Endothelial cell (in vitro differentiated cells): ENCODE measurements around the gene FASN. TPM values are rescaled to one million over a fixed set of nuclear protein-coding genes. Genes with fewer than 3 reads are reported as not detected.
A peak's percentile ranks its signal among the peaks of the same experiment; 100 is the strongest.

Experiments
- DNase-seq: peaks from one replicate; pipeline ENCODE4 v3.0.0; 2021; ENCODE audit warnings: low spot score
- H3K27ac Mint-ChIP-seq: one replicate; pipeline ENCODE4 v1.8.0; 2021; ENCODE audit warnings: mixed read lengths, inconsistent platforms; ENCODE audit not compliant: unreplicated experiment
- H3K27me3 Mint-ChIP-seq: one replicate; pipeline ENCODE4 v1.8.0; 2021; ENCODE audit warnings: mild to moderate bottlenecking, moderate library complexity, mixed read lengths, inconsistent platforms; ENCODE audit not compliant: unreplicated experiment
- H3K36me3 Mint-ChIP-seq: one replicate; pipeline ENCODE4 v1.8.0; 2021; ENCODE audit warnings: mild to moderate bottlenecking, low read depth, mixed read lengths, inconsistent platforms; ENCODE audit not compliant: unreplicated experiment
- H3K4me1 Mint-ChIP-seq: one replicate; pipeline ENCODE4 v1.8.0; 2021; ENCODE audit warnings: mild to moderate bottlenecking, mixed read lengths, inconsistent platforms; ENCODE audit not compliant: unreplicated experiment
- H3K4me3 Mint-ChIP-seq: one replicate; pipeline ENCODE4 v1.8.0; 2021; ENCODE audit warnings: mild to moderate bottlenecking, mixed read lengths, inconsistent platforms; ENCODE audit not compliant: unreplicated experiment
- H3K9me3 Mint-ChIP-seq: one replicate; pipeline ENCODE4 v1.8.0; 2021; ENCODE audit warnings: mixed read lengths, inconsistent platforms; ENCODE audit not compliant: unreplicated experiment
- total RNA-seq: library from RNA; stranded (reverse); fragmentation: NEBNext Ultra II Directional; extraction: Animal tissue kit (Norgen Biotek cat#: 25700); gene quantifications from one replicate; pipeline ENCODE4 v1.2.1, GENCODE V29; 2021; ENCODE audit not compliant: unreplicated experiment
- TF ChIP-seq, protein P1 (sequence below): fragments of 200-600 bp; sonication (generic); IDR thresholded peaks from one replicate; pipeline ENCODE4 v1.5.0; 2021; ENCODE audit warnings: antibody characterized with exemption; ENCODE audit not compliant: unreplicated experiment

Gene FASN
- total RNA-seq, 1 donor from 2014 or later: 400 TPM

DNA sequence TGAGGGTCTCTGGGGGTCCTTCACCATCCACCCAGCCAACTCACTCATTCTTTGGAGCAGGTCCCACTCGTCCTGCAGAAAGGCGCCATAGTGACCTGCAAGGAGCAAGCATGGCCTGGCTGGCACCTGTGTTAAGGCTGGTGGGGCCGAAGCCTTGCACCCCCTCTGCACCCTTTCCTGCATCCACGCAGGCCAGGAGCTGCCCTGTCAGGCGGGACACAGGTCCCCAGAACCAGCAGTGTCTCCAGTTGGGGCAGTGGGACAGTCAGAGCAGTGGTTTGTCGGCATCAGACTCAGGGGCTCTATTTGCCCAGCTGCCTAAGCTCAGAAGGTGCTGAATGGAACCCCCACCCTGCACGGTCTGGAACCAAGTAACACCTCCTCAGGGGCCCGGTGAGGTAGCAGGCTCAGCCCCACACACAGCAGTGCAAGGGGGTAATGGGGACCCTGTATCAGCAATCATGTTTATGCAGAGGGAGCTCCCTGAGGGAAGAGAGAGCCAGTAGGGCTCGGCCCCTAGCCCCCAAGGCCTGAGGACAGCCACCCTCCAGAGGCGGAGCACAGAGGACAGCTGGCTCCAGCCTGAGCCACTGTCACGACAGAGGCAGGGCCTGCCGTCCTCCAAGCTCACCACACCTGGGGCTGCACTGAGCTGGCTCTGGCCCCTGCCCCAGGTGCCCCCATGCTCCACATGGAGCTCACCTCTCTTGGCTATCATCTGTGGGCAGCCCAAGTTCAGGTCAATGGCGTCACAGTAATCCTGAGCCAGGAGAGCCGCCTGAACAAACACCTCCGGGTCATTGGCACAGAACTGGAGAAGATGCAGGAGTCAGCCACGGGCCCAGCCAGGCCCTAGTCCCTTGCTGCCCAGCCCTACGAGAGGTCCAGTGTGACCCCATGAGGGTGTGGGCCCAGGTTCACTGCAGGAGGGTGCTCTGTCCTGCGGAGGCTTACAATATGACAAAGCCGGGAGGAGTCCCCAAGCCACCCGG, 34.3 kb downstream of the FASN start:
- no peaks in the 10 kb centered on the region for H3K9me3 Mint-ChIP-seq
- H3K4me3 Mint-ChIP-seq: peak overlapping the region; percentile 71
- peaks cover 11% of the 10 kb centered on the region for H3K27me3 Mint-ChIP-seq
- H3K27ac Mint-ChIP-seq: no peak overlapping the region
- no peaks in the 10 kb centered on the region for H3K36me3 Mint-ChIP-seq
- DNase-seq: no peak
- TF ChIP-seq, protein P1, sequence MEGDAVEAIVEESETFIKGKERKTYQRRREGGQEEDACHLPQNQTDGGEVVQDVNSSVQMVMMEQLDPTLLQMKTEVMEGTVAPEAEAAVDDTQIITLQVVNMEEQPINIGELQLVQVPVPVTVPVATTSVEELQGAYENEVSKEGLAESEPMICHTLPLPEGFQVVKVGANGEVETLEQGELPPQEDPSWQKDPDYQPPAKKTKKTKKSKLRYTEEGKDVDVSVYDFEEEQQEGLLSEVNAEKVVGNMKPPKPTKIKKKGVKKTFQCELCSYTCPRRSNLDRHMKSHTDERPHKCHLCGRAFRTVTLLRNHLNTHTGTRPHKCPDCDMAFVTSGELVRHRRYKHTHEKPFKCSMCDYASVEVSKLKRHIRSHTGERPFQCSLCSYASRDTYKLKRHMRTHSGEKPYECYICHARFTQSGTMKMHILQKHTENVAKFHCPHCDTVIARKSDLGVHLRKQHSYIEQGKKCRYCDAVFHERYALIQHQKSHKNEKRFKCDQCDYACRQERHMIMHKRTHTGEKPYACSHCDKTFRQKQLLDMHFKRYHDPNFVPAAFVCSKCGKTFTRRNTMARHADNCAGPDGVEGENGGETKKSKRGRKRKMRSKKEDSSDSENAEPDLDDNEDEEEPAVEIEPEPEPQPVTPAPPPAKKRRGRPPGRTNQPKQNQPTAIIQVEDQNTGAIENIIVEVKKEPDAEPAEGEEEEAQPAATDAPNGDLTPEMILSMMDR: no peak
- peaks cover 3% of the 10 kb centered on the region for H3K4me1 Mint-ChIP-seq

DNA sequence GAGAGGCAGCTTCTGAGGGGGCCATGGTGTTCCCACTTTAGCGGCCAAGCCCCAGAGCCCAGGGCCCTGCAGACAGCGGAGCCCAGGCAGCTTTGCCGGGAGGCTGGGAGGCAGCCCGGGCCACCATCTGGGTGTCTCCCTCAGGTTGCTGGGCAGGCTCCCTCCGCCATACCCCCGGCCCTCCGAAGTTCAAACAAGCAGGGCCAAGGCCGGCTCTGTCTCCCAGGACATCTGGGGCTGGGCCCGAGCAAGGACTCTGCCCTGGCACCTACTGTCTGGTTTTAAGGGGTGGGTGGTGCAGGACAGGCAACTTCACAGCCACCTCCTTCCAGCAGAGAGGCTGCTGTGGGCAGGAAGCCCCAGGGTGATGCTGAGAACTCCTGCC, 35.1 kb downstream of the FASN start:
- no peaks in the 10 kb centered on the region for H3K9me3 Mint-ChIP-seq
- no peaks in the 10 kb centered on the region for H3K36me3 Mint-ChIP-seq
- DNase-seq: no peak
- H3K27me3 Mint-ChIP-seq: peaks cover 12% of the 10 kb centered on the region
- H3K4me3 Mint-ChIP-seq: no peak overlapping the region
- H3K27ac Mint-ChIP-seq: no peak overlapping the region
- peaks cover 3% of the 10 kb centered on the region for H3K4me1 Mint-ChIP-seq
- TF ChIP-seq, protein P1: no peak

DNA sequence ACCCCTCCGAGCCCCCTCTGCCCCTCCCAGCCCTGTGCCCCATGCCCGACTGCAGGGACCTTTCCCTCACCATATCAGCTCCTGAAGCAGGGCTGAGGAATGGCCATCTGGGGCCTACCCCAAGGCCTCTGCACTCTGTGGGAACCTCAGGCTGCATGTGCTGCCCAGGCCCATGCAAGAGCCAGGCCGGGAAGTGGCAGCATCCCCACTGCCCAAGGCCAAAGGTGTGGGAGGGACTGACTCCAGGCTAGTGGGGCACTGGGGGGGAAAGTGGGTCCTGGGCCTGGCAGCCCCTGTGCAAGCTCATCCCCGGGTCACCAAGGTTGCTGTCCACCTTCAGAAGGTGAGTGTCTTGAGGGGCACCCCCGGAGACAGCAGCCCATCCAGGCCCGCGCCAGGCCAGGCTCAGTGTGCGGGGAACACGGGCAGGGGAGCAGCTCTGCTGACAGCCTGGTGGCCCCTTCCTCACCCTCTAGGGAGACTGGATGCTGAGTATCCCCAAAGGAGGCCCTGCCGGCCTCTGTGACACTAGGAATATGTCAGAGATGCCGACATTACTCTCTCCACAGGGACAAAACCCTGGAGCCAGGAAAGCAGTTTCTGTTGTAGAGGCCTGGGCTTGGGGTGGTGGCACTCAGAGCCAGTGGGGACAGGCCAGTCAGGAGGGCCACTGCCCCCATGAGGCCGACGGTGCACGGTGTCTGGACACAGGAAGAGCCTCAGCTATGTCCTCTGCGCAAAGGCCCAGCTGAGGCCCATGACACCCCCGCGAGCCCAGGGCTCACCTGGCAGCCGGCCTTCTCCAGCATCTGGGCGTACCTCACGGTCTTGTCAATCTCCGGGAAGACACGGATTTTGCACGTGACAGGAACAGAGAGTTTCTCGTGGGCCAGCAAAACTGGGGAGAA, 35.7 kb downstream of the FASN start:
- no peak overlapping the region for H3K27ac Mint-ChIP-seq
- peaks cover 3% of the 10 kb centered on the region for H3K4me1 Mint-ChIP-seq
- no peak for DNase-seq
- H3K9me3 Mint-ChIP-seq: no peaks in the 10 kb centered on the region
- TF ChIP-seq, protein P1: no peak
- H3K36me3 Mint-ChIP-seq: no peaks in the 10 kb centered on the region
- H3K4me3 Mint-ChIP-seq: no peak overlapping the region
- H3K27me3 Mint-ChIP-seq: peaks cover 13% of the 10 kb centered on the region

DNA sequence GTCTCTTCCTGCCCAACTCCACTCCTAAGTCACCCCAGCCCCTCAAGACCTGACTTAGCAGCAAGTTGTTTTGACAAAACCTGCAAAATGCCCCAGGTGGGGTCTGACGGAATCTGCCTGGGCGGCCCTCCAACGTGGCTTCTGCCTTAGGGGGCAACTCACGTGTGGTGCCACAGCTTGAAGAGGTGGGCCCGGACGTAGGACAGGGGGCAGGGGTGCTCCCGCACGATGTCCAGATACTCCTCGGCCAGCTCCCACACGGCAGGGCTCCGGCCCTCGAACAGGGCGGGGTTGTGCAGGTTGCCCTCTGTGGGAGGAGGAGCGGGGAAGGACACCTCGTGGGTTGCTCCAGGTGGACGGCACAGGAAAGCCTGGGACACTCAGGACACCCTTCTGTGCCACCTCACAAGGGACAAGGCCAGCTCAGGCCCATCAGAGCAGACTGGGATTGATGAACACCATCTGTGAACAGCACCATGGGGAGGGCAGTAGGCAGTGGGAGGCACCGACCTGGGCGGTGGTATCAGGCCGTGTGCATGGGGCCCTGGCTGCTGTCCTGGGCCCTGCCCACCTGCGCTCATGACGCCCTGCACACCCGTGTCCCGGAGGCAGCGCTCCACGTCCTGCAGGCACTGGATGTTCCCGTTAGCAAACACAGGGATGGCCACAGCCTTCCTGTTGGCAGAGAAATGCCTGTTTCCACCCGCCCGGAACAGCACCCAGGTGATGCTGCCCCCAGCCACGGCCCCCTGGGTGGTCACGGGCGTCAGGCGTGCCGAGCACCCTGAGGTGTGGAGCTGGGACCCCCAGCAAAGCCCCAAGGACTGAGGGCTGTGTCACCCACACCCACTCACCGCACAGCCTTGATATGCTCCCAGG, 36.8 kb downstream of the FASN start:
- TF ChIP-seq, protein P1: no peak
- H3K4me3 Mint-ChIP-seq: no peak overlapping the region
- H3K4me1 Mint-ChIP-seq: peaks cover 2% of the 10 kb centered on the region
- H3K27ac Mint-ChIP-seq: no peak overlapping the region
- no peak for DNase-seq
- H3K36me3 Mint-ChIP-seq: no peaks in the 10 kb centered on the region
- H3K27me3 Mint-ChIP-seq: peaks cover 4% of the 10 kb centered on the region
- no peaks in the 10 kb centered on the region for H3K9me3 Mint-ChIP-seq
